ENCODE results near the gene ADAP1.

GRCh38 chr7:857661-858060, 96.8 kb downstream of the ADAP1 start:
- TF ChIP-seq CTCF (IDR thresholded peaks at IDR 0.05) (no peak), EZH2 (IDR thresholded peaks at IDR 0.05) (no peak), EZH2phosphoT487 (IDR thresholded peaks at IDR 0.05) (no peak)
